GM06990 (cell line): Measurements from ENCODE around the gene YJEFN3.

Experiments
- DNase-seq: peaks from one replicate; pipeline ENCODE4 v3.0.0-alpha.2; 2011; ENCODE audit not compliant: insufficient read length; ENCODE audit errors: extremely low read depth
- H3K27me3 ChIP-seq: replicated peaks from 2 replicates; pipeline ENCODE4 v1.6.0; 2011; ENCODE audit warnings: low read length; ENCODE audit not compliant: control insufficient read depth, insufficient read depth
- H3K36me3 ChIP-seq: 2 replicates; pipeline ENCODE4 v1.5.1; 2011; ENCODE audit warnings: low read length; ENCODE audit not compliant: control insufficient read depth, insufficient read depth
- H3K4me3 ChIP-seq: replicated peaks from 2 replicates; pipeline ENCODE4 v1.5.1; 2011; ENCODE audit warnings: low read depth, mild to moderate bottlenecking, control low read depth, low read length
- TF ChIP-seq, protein P1 (sequence below): IDR thresholded peaks from 2 replicates; pipeline ENCODE4 v1.5.1; 2011; ENCODE audit warnings: low read length, control low read depth, mild to moderate bottlenecking, inconsistent platforms; ENCODE audit not compliant: insufficient read depth, poor library complexity, severe bottlenecking

Gene YJEFN3

DNA sequence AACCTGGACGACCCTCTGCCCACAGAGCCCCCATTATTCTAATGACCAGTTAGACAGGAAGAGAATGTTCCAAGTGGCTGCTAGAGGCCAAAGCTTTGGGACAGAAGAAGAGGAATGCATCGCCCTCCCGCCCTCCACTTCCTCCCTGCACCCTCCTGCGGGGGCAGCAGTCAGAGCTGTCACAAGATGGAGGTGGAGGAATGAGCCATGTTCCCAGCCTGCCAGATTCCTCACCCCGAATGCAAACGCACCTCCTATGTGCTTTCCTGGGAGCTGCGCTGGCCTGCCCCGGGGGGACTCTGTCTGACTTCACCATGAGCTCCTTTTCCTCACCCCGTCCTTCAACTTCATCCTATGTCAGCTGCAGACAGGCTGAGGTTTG is 1.7 kb downstream of the YJEFN3 start:
- Histone ChIP-seq H3K36me3 (peaks cover 13% of the 10 kb centered on the region), H3K27me3 (no peaks in the 10 kb centered on the region), H3K4me3 (no peak overlapping the region)
- TF ChIP-seq, protein P1, sequence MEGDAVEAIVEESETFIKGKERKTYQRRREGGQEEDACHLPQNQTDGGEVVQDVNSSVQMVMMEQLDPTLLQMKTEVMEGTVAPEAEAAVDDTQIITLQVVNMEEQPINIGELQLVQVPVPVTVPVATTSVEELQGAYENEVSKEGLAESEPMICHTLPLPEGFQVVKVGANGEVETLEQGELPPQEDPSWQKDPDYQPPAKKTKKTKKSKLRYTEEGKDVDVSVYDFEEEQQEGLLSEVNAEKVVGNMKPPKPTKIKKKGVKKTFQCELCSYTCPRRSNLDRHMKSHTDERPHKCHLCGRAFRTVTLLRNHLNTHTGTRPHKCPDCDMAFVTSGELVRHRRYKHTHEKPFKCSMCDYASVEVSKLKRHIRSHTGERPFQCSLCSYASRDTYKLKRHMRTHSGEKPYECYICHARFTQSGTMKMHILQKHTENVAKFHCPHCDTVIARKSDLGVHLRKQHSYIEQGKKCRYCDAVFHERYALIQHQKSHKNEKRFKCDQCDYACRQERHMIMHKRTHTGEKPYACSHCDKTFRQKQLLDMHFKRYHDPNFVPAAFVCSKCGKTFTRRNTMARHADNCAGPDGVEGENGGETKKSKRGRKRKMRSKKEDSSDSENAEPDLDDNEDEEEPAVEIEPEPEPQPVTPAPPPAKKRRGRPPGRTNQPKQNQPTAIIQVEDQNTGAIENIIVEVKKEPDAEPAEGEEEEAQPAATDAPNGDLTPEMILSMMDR = no peak
- DNase-seq = no peak

DNA sequence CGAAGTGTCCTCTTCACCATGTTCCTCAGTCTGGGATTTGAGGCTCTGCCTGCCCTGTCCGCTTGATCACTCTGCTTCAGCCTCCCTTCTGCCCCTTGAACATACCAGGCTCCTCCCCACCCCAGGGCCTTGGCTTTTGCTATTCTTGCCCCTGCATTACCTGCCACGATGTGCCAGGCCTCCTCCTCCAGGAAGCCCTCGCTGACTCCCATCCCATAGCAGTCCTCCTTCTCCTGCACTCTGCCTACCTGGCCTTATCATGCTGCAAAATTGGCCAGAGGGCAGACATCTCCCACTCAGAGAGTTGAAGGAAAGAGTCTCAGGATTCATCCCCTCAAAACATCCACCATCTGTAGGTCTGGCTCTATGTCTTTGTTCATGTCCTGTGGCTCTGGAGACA is 2.2 kb downstream of the YJEFN3 start:
- DNase-seq = no peak
- Histone ChIP-seq H3K36me3 (peaks cover 13% of the 10 kb centered on the region), H3K4me3 (no peak overlapping the region), H3K27me3 (no peaks in the 10 kb centered on the region)
- TF ChIP-seq, protein P1 = no peak

DNA sequence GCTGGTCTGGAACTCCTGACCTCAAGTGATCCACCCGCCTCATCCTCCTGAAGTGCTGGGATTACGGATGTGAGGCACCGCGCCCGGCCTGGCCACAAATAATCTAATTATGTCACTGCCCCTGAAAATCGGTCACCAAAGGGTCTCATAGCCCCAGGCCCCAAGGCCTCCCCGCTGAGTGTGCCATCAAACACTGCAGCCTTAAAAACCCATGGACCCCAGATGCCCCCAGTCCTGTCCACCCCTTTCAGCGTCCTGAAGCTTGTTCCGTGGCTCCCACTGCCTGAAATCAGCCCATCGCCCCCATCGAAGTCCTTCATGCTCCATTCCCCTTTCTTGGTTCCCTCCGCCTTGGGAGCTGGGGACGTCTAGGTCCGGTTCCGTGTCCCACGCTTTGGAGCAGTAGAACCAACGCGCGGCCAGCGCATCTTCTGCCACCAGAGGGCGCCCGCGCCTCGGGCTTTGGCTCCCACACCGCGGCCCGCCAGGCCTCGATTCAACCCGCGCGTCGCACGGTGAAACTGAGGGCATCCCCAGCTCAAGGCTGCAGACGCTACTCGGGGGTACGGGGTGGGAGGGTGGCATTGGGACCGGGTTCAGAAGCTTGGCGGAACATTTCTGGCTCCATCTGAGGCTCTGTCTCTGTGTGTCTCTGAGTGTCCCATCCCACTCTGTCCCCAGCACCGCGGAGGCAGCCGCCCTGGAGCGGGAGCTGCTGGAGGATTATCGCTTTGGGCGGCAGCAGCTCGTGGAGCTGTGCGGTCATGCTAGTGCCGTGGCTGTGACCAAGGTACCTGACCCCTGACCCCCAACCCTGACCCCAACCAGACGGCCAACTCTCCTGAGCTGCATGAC is 3.5 kb downstream of the YJEFN3 start:
- peak; percentile 81 for DNase-seq
- no peaks in the 10 kb centered on the region for H3K27me3 ChIP-seq
- no peak overlapping the region for H3K4me3 ChIP-seq
- TF ChIP-seq, protein P1 = peak; percentile 98
- peaks cover 13% of the 10 kb centered on the region for H3K36me3 ChIP-seq

DNA sequence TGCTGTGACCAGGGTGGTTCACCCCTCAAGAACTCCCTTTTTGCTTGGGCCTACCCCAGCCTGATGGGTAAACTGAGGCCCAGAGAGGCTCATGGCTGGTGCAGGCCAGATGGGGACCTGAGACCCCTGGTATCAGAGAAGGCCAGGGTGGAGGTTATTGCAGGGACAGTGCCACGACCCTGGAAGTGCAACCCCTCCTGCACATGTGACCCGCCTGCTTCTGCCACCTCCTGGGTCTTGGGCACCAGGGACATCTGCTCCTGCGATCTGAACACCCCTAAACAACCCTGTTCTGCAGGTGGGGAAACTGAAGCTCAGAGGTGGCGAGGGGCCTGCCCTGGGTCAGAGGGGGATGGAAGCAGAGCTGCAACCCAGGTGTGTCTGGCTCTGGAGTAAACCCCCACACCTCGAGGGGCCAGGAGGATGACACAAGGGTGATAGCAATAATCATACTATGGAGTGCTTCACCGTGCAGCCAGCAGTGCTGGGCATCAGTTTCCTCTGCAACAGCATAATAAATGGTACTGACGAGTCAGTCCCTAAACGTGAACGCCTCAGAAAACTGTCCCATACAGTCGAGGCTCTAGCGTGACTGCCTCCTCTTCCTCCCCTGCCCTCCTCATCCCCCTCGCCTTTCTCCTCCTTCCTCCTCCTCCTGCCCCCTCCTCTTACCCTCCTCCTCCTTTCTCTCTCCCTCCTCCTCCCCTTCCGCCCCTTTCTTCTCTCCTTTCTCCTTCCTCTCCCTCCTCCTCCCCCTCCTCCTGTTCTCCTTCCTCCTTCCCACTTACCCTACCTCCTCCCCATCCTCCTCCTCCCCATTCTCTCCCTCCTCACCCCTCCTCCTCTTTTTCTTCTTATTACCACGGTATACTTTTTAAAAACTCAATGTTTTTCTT is 4.3 kb downstream of the YJEFN3 start:
- H3K4me3 ChIP-seq = no peak overlapping the region
- TF ChIP-seq, protein P1 = no peak
- peaks cover 6% of the 10 kb centered on the region for H3K36me3 ChIP-seq
- DNase-seq = no peak
- no peaks in the 10 kb centered on the region for H3K27me3 ChIP-seq

DNA sequence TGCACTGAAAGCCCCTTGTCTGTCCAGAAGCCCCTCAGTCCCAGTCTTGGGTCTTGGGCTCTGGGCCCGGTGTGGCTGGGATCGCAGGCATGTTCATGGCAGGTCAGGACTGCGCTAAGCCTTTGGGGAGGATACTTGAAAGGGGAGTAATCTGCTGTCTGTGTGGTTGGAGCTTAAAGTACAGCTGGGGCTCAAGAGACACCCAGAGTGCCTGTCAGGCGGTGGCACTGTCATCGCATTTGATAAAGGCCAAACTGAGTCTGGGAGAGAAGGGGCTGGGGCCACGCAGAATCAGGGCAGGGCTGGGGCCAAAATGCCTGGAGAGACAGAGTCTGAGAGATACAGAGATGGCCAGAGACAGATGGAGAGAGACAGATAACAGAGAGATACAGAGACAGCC is 5.1 kb downstream of the YJEFN3 start:
- no peaks in the 10 kb centered on the region for H3K27me3 ChIP-seq
- peaks cover 2% of the 10 kb centered on the region for H3K36me3 ChIP-seq
- no peak for DNase-seq
- H3K4me3 ChIP-seq = no peak overlapping the region
- TF ChIP-seq, protein P1 = no peak
